Sigmoid colon (tissue), 4 donors: ENCODE results near the gene PTPRD.

Experiments
- POLR2A ChIP-seq, 2 donors: fragments of 450-650 bp; IDR thresholded peaks; one replicate each; pipeline ENCODE4 v1.6.1; 2016; ENCODE audit warnings: antibody characterized with exemption in 2 of 2, mild to moderate bottlenecking in 2 of 2, moderate library complexity in 2 of 2
- POLR2AphosphoS5 ChIP-seq, 4 donors: sonication (generic); formaldehyde crosslinking; IDR thresholded peaks; one replicate each; pipeline ENCODE4 v1.6.1; 2017; ENCODE audit warnings: antibody characterized with exemption in 4 of 4
- TF ChIP-seq, protein P1 (sequence below), 4 experiments: fragments of 450-650 bp in 3 of 4; fragments of 200-600 bp in 1 of 4; IDR thresholded peaks; one replicate each; pipeline ENCODE4 v1.5.1; 2016 to 2019; ENCODE audit warnings: antibody characterized with exemption in 4 of 4, mild to moderate bottlenecking in 3 of 4, moderate library complexity in 2 of 4

DNA sequence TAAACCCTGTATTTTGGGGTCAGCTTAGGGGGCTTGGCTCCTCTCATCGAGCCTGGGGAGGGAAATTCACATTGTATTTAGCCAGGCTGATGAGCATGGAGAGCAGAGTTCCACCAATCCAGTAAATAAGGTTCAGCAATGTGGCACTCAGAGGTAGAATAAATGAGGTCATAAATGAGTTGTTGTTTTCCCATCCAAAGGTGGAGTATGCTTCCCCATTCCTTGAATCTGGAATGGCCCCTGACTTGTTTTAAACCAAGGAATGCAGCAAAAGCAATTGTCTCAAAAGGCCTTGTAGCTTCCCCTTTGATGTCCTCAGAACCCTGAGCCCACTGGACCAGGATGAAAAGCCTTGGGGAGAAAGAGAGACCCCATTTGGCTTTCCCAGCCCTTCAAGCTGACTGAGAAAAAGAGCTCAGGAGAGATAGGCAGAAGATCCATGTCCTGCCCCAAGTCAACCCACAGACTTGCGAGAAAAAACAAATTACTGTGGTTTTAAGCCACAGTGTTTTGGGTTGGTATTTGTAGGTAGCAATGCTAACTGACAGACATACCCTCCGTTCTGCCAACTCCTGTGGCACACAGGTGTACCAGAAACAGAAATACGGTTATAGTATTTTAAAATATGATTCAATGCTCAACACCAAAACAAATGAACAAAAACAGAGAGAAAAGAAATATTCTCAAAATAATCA lies 2247.2 kb downstream of the PTPRD start:
- TF ChIP-seq, protein P1, sequence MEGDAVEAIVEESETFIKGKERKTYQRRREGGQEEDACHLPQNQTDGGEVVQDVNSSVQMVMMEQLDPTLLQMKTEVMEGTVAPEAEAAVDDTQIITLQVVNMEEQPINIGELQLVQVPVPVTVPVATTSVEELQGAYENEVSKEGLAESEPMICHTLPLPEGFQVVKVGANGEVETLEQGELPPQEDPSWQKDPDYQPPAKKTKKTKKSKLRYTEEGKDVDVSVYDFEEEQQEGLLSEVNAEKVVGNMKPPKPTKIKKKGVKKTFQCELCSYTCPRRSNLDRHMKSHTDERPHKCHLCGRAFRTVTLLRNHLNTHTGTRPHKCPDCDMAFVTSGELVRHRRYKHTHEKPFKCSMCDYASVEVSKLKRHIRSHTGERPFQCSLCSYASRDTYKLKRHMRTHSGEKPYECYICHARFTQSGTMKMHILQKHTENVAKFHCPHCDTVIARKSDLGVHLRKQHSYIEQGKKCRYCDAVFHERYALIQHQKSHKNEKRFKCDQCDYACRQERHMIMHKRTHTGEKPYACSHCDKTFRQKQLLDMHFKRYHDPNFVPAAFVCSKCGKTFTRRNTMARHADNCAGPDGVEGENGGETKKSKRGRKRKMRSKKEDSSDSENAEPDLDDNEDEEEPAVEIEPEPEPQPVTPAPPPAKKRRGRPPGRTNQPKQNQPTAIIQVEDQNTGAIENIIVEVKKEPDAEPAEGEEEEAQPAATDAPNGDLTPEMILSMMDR (IDR thresholded peaks at IDR 0.05): no peak
- no peak for TF ChIP-seq POLR2A (IDR thresholded peaks at IDR 0.05)
- no peak for TF ChIP-seq POLR2AphosphoS5 (IDR thresholded peaks at IDR 0.05)
